GM18505 (cell line): ENCODE data around the gene PEX16.

ENCODE experiments used
- ATAC-seq: cut with Tn5 transposase; IDR thresholded peaks from one replicate; pipeline ENCODE4 v1.9.1; 2021; ENCODE audit not compliant: unreplicated experiment
- POLR2A ChIP-seq: IDR thresholded peaks from 4 replicates; pipeline ENCODE4 v1.6.1; 2011; ENCODE audit warnings: borderline replicate concordance; ENCODE audit not compliant: insufficient read depth, insufficient read length; ENCODE audit errors: extremely low read depth

The PEX16 gene

DNA sequence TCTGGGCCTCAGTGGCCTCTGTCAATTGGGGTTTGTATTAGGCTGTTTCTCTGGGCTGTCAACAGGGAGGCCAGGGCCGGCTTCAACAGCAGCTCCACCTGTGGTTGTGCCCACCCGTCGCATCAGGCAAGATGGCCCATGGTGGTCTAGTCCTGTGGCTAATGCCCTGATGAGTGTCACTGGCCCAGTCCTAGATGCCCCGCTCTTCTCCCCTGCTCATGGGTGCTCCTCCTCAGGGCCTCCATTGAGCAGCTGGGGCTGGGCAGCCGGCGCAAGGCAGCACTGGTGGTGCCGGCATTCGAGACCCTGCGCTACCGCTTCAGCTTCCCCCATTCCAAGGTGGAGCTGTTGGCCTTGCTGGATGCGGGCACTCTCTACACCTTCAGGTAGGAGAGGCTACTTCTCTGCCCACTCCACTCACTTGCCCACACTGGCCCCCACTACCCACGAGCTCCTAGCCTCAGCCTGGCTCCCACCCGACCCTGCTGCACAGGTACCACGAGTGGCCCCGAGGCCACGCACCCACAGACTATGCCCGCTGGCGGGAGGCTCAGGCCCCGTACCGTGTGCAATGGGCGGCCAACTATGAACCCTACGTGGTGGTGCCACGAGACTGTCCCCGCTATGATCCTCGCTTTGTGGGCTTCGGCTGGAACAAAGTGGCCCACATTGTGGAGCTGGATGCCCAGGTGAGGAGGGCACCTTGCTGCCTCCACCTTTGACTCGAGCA is 10.2 kb upstream of the PEX16 start:
- ATAC-seq, result no peak
- TF ChIP-seq POLR2A, result no peak

DNA sequence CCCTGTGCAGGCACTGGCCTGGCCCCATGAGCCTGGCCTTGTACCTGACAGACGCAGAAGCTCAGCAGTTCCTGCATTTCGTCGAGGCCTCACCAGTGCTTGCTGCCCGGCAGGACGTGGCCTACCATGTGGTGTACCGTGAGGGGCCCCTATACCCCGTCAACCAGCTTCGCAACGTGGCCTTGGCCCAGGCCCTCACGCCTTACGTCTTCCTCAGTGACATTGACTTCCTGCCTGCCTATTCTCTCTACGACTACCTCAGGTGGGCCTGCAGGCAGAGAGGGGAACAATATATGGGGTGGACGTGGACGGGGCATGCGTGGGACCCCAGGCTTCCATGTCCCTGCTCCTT is 9.6 kb upstream of the PEX16 start:
- no peak for TF ChIP-seq POLR2A
- ATAC-seq, result no peak

DNA sequence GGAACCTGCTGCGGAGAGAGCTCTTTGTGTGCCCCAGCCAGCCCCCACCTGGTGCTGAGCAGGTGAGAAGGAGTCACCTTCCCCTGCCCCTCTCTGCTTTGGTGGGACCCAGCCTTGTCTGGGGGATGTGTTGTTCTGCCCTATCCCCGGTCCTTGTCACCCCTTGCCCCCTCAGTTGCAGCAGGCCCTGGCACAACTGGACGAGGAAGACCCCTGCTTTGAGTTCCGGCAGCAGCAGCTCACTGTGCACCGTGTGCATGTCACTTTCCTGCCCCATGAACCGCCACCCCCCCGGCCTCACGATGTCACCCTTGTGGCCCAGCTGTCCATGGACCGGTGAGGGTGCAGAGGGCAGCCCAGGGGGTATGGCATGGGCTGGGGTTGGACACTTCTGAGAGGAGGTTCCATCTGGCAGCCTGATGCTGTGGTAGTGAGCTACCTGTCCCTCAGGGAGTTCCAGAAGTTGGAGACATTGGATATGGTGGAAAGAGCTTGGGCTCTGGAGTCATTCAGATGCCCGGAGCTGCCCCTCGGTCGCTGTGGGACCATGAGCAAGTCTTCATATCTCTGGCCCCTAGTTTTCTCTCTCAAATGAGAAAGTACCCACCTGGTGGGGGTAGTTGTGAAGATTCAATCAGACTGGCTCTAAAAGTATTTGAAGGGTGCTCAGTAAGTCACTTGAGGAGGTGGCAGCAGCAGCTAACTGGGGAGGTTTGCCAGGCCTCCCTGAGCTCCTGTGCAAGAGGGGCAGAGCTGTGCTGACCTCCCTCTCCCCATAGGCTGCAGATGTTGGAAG is 9.1 kb upstream of the PEX16 start:
- ATAC-seq, result no peak
- no peak for TF ChIP-seq POLR2A

DNA sequence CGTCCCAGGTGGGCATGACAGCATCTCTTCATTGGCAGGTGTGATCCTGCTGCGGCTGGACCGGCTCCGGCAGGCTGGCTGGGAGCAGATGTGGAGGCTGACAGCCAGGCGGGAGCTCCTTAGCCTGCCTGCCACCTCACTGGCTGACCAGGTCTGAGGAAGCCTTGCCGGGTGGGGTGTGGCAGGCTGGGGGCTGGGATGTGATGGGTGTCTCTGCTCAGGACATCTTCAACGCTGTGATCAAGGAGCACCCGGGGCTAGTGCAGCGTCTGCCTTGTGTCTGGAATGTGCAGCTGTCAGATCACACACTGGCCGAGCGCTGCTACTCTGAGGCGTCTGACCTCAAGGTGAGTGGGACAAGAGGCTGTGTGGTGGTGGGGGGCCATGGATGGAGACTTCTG is 8.3 kb upstream of the PEX16 start:
- no peak for ATAC-seq
- TF ChIP-seq POLR2A, result no peak

DNA sequence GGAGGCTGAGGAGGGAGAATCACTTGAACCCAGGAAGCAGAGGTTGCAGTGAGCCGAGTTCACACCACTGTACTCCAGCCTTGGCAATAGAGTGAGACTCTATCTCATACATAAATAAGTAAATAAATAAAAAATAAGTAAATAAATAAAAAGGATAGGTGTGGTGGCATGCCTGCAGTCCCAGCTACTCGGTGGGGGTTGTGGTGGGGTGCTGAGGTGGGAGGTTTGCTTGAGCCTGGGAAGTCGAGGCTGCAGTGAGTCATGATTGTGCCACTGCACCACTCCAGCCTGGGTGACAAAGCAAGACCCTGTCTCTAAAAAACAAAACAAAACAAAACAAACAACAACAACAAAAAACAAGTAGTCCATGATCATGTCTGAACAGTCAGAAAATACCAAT is 7.9 kb upstream of the PEX16 start:
- no peak for ATAC-seq
- TF ChIP-seq POLR2A, result no peak

DNA sequence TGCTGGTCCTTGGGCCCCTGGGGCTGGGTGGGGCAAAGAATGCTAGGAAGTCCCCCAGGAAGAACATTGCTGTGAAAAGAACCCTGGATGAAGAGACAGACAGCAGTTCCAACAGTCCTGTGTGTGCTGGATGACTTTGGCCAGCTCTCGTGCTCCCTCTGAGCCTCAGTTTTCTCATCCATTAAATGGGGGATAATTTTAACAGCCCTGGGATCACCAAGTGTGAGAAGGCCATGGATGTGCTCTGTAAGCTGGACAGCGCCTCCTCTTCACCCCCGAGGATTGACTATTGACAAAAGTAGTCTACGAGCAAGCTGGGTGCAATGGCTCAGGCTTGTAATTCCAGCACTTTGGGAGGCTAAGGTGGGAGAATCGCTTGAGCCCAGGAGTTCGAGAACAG is 7.2 kb upstream of the PEX16 start:
- no peak for TF ChIP-seq POLR2A
- ATAC-seq, result no peak

DNA sequence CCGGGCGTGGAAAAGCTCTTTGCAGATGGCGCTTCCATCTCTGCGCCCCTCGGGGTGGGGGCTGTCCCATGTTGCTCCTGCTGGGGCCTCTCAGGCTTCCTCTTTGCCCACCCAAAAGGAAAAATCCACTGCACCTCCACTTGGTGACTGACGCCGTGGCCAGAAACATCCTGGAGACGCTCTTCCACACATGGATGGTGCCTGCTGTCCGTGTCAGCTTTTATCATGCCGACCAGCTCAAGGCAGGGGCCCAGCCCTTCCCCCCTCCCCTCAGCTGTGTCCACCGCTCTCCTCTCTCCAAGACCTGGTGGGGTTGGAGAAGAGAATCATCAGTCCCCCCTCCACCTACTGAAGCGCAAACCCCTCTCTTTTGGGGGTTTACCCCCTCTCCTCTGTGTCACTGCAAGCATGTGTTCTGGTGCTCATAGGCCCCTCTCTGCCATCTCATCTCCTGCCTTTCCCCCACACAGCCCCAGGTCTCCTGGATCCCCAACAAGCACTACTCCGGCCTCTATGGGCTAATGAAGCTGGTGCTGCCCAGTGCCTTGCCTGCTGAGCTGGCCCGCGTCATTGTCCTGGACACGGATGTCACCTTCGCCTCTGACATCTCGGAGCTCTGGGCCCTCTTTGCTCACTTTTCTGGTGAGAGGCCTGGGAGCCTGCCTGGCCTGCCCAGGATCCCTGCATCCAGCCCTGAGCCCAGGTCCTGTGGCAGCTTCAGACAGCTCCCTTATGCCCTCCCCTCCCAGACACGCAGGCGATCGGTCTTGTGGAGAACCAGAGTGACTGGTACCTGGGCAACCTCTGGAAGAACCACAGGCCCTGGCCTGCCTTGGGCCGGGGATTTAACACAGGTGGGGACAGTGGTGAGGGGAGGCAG is 6.6 kb upstream of the PEX16 start:
- ATAC-seq, result no peak

DNA sequence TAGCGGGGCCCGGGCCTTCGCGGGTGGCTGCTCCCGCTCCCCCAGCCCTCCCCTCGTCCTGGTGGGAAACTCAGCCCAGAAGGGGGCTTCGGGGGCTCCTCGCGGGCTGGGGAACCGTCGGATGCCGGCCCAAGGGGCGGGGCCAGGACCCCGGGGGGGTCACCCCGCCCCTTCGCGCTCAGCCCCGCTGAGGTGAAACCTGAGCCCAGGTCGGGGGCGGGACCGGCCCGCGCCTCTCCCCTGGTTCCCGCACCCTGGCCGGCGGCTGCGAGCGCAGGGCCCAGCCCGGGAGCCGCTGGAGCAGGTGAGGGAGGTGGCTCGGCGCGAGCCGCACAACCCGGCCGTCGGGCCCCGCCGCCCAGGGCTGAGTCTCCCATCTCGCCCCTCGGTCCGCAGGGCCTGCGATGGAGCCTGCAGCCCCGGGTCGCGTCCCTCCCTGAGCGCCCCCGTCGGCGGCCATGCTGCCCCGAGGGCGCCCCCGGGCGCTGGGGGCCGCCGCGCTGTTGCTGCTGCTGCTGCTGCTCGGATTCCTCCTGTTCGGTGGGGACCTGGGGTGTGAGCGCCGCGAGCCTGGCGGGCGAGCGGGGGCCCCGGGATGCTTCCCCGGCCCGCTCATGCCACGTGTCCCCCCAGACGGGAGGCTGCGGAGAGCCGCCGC is 4.9 kb upstream of the PEX16 start, which contains the start of gene LARGE2:
Gene LARGE2 (plus strand): TSS at position 232 of the 658 bp plus-strand sequence. CDS start 227 bp downstream, at position 459.
- TF ChIP-seq POLR2A, result no peak
- ATAC-seq, result no peak

More for the DNA sequence above, 6.6 kb upstream of the PEX16 start:
- TF ChIP-seq POLR2A, result no peak

DNA sequence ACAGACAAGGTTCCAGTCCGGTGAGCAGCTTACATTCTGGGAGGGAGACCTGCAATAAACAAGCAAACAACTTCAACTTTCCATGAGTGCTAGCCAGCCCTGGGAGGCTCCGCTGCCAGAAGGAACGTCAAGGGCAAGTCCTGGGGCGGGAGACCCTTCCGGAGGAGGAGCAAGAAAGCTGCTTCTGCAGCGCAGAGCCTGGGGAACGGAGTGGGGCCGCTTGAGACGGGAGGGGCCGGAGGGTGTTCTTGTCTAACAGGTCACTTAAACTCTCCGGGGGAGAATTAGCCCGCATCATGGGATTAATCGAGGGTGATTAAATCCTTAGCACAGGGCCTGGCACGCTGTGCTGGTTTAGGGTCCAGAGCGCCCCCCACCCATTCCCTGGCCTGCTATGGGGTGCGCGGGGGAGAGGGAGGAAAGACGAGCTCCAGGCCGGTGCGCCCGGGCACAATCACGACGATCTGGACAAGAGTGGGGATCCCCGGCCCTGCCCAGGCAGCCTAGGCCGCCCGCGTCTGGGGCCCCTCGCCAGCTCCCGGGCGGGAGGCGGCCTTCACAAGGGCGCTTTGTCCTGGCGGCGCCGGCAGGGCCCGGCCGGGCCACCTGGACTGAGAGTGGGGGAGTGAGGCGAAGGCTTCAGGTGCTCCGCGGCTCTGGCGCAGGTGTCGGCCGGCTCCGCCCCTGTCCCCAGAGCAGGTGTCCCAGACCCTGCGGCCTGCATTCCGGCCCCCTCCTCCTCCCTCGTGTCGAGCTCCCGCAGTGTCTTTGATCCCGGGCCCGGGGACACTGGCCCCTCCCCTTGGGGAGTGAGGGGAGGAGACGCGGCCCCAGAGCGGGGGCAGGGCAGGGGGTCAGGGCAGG is 4.1 kb upstream of the PEX16 start:
- no peak for ATAC-seq
- TF ChIP-seq POLR2A, result no peak

DNA sequence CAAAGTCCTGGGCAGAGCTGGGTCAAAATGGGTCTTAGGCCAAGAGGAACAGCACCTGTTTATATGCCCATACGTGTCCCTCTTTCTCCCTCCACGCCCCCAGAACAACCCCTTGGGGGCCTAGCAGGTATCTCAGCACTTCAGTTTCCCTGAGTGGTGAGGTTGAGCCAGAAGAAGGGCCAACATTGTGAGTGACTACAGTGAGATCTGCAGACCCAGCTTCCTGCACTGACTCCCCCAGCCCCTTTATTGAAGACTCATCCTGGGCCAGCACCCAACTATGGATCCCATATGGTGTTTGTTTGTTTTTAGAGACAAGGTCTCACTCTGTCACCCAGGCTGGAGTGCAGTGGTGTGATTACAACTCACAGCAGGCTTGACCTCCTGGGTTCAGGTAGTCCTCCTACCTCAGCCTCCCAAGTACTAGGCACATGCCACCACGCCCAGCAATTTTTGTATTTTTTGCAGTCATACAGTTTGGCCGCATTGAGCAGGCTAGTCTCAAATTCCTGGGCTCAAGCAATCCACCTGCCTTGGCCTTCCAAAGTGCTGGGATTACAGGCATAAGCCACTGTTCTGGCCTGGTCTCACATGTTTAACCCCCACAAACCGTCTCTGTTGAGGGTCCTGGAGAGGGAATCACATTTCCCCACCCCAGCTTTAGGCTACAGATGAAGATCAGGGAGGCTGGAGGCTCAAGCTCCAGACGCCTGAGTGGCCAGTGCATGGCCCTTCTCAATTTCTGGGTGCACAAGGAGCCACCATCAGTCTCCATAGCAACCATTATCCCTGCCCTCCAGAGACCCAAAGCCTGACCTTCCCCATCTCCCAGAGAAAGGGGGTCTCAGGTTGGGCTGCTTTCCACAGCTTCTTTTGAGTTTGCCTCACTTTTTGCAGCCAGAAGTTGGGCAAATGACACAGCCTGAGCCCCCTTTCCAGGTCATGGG is 3.1 kb upstream of the PEX16 start:
- no peak for TF ChIP-seq POLR2A

More for the DNA sequence above, 3.1 kb upstream of the PEX16 start:
- no peak for ATAC-seq
